Measurements from ENCODE around the gene SLC35G2.

DNA sequence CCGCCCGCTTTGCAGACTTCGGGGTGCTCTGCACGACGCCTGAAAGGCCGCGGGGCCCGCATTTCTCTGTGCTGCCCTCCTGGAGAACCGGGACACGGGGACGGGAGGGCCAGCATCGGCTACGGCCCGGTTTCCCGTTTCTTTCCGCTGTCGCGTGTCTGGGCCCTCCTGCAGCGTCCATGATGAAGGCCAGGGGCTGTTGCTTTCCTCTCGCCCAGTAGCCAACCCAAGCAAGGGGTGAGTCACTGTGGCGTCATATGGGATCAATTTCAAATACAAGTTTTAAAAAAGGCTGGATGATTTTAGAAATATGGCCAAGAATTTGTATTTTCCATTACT lies 435 bp downstream of the SLC35G2 start:
- TF ChIP-seq, protein P1, sequence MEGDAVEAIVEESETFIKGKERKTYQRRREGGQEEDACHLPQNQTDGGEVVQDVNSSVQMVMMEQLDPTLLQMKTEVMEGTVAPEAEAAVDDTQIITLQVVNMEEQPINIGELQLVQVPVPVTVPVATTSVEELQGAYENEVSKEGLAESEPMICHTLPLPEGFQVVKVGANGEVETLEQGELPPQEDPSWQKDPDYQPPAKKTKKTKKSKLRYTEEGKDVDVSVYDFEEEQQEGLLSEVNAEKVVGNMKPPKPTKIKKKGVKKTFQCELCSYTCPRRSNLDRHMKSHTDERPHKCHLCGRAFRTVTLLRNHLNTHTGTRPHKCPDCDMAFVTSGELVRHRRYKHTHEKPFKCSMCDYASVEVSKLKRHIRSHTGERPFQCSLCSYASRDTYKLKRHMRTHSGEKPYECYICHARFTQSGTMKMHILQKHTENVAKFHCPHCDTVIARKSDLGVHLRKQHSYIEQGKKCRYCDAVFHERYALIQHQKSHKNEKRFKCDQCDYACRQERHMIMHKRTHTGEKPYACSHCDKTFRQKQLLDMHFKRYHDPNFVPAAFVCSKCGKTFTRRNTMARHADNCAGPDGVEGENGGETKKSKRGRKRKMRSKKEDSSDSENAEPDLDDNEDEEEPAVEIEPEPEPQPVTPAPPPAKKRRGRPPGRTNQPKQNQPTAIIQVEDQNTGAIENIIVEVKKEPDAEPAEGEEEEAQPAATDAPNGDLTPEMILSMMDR (IDR thresholded peaks at IDR 0.05), result no peak
- TF ChIP-seq EP300 (IDR thresholded peaks at IDR 0.05) (no peak), POLR2A (IDR thresholded peaks at IDR 0.05; ENCODE audit: low read depth) (no peak), POLR2AphosphoS5 (IDR thresholded peaks at IDR 0.05) (no peak)
